Uterus (tissue), 4 donors: ENCODE results near the gene ANKIB1. TPM values are rescaled to one million over a fixed set of nuclear protein-coding genes. Genes with fewer than 3 reads are reported as not detected.

Experiments used
- DNase-seq, 2 donors: peaks; one replicate each; pipeline ENCODE4 v3.0.0-alpha.2; 2019 to 2020
- H3K27ac ChIP-seq, 2 donors: fragments of 200-600 bp; sonication (generic); 1 replicate in 1 of 2; 2 replicates in 1 of 2; pipeline ENCODE4 v1.5.1; 2016 to 2018
- H3K27me3 ChIP-seq, 2 donors: fragments of 200-600 bp; sonication (generic); one replicate each; pipeline ENCODE4 v1.5.1; 2018 to 2019; ENCODE audit warnings: control low read depth in 1 of 2
- H3K36me3 ChIP-seq, 2 donors: fragments of 200-600 bp; sonication (generic); one replicate each; pipeline ENCODE4 v1.5.1; 2019; ENCODE audit warnings: control low read depth in 1 of 2
- H3K4me1 ChIP-seq, 2 donors: fragments of 200-600 bp; sonication (generic); one replicate each; pipeline ENCODE4 v1.5.1; 2018 to 2019; ENCODE audit warnings: control low read depth in 1 of 2
- H3K4me3 ChIP-seq, 2 donors: fragments of 200-600 bp; sonication (generic); 1 replicate in 1 of 2; 2 replicates in 1 of 2; pipeline ENCODE4 v1.5.1; 2018 to 2019; ENCODE audit warnings: mild to moderate bottlenecking in 1 of 2
- H3K9me3 ChIP-seq, 2 donors: fragments of 200-600 bp; sonication (generic); one replicate each; pipeline ENCODE4 v1.5.1; 2019; ENCODE audit warnings: control low read depth in 1 of 2
- POLR2A ChIP-seq, 2 donors: fragments of 450-650 bp; IDR thresholded peaks; one replicate each; pipeline ENCODE4 v1.6.1; 2016; ENCODE audit warnings: antibody characterized with exemption in 2 of 2, mild to moderate bottlenecking in 1 of 2, moderate library complexity in 1 of 2
- intact Hi-C: fragments of 100-400 bp; cut with DNase I; formaldehyde crosslinking; loops from one replicate; pipeline ENCODE4 v1.15.1; 2023; ENCODE audit warnings: low total_unique reads
- total RNA-seq, 4 donors: library from RNA; depleted of rRNA in 3 of 4; stranded (reverse); fragments of >200 nt in 3 of 4; gene quantifications; one replicate each; pipeline versions ENCODE4 v1.1.0 to v1.2.4, GENCODE V29; 2014 to 2023
- TF ChIP-seq, protein P1 (sequence below), 4 experiments: fragments of 200-600 bp in 2 of 4; fragments of 450-650 bp in 2 of 4; sonication (generic) in 2 of 4; IDR thresholded peaks; one replicate each; pipeline ENCODE4 v1.5.1; 2016 to 2019; ENCODE audit warnings: antibody characterized with exemption in 4 of 4, mild to moderate bottlenecking in 2 of 4, moderate library complexity in 1 of 4
- donor health status: DM: yes; HTN: yes; CAD: no.

ANKIB1 gene, protein sequence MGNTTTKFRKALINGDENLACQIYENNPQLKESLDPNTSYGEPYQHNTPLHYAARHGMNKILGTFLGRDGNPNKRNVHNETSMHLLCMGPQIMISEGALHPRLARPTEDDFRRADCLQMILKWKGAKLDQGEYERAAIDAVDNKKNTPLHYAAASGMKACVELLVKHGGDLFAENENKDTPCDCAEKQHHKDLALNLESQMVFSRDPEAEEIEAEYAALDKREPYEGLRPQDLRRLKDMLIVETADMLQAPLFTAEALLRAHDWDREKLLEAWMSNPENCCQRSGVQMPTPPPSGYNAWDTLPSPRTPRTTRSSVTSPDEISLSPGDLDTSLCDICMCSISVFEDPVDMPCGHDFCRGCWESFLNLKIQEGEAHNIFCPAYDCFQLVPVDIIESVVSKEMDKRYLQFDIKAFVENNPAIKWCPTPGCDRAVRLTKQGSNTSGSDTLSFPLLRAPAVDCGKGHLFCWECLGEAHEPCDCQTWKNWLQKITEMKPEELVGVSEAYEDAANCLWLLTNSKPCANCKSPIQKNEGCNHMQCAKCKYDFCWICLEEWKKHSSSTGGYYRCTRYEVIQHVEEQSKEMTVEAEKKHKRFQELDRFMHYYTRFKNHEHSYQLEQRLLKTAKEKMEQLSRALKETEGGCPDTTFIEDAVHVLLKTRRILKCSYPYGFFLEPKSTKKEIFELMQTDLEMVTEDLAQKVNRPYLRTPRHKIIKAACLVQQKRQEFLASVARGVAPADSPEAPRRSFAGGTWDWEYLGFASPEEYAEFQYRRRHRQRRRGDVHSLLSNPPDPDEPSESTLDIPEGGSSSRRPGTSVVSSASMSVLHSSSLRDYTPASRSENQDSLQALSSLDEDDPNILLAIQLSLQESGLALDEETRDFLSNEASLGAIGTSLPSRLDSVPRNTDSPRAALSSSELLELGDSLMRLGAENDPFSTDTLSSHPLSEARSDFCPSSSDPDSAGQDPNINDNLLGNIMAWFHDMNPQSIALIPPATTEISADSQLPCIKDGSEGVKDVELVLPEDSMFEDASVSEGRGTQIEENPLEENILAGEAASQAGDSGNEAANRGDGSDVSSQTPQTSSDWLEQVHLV
- total RNA-seq, result 10 to 100 TPM; 27.4 to 100.0 (median 54.6) TPM

DNA sequence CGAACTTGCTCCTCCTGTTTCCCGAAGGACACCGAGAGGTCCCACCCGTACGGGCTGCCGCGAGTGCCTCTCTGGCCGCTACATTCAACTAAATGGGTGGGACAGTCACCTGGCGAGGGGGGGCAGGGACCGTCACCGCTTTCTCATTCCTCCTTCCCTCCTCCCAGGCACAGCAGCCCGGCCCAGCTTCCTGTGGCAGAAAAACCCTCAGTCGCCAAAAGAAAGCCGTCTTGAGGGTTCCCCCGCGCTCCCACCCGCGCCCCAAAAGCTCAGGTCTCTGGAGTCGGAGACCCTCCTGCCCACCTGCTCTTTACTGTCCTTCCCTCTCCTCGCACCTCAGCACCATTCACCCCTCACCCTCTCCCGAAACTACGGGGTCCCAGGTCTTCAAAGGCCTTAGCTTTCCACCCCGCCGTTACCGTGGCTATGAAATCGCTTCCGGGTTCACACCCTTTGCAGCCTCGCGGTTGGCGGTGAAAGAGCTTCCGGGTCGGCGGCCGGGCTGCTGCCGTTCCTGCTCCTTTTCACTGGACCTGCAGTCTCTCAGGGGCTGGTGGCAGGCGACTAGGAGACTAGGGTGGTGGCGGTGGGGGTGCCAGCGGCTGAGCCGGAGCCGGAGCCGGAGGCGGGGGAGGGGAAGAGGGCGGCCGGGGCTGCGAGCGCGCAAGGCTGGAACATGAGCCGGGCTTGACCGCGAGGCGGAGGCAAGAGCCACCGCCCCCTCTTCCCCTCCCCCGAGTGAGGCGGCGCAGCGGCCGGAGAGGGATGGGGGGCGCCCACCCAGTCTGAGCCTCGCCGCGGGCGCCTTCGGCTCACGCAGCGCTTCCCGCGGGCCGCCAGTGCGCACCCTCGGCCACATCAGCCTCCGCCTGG is at the start of gene ANKIB1, which contains the start of gene KRIT1:
ANKIB1 (plus strand) TSS at position 488 of the 873 bp plus-strand sequence. CDS start 49,005 bp downstream, outside the sequence.
KRIT1 (minus strand) TSS at position 428 of the 873 bp plus-strand sequence. CDS start 3,779 bp downstream, outside the sequence.
- TF ChIP-seq, protein P1, sequence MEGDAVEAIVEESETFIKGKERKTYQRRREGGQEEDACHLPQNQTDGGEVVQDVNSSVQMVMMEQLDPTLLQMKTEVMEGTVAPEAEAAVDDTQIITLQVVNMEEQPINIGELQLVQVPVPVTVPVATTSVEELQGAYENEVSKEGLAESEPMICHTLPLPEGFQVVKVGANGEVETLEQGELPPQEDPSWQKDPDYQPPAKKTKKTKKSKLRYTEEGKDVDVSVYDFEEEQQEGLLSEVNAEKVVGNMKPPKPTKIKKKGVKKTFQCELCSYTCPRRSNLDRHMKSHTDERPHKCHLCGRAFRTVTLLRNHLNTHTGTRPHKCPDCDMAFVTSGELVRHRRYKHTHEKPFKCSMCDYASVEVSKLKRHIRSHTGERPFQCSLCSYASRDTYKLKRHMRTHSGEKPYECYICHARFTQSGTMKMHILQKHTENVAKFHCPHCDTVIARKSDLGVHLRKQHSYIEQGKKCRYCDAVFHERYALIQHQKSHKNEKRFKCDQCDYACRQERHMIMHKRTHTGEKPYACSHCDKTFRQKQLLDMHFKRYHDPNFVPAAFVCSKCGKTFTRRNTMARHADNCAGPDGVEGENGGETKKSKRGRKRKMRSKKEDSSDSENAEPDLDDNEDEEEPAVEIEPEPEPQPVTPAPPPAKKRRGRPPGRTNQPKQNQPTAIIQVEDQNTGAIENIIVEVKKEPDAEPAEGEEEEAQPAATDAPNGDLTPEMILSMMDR (IDR thresholded peaks at IDR 0.05), result peak in 3 of 4 experiments; percentile 3 to 29 (median 22)
- TF ChIP-seq POLR2A (IDR thresholded peaks at IDR 0.05), result peak in 1 of 2 donors; percentile 46
- intact Hi-C loops, result no loop called here
- Histone ChIP-seq H3K4me1 (peaks cover 0 to 4% of the 10 kb centered on the region in 2 donors), H3K9me3 (no peaks in the 10 kb centered on the region), H3K27ac (peak within 1 kb of the TSS; percentile 90 to 94), H3K36me3 (no peaks in the 10 kb centered on the region), H3K27me3 (no peaks in the 10 kb centered on the region), H3K4me3 (peak within 1 kb of the TSS; percentile 92 to 99)
- DNase-seq, result peak; percentile 84 to 85

GRCh38 chr7:92200791-92201190 is 45.0 kb upstream of the ANKIB1 start:
- intact Hi-C loops, result no loop called here
- H3K4me3 ChIP-seq, result no peak overlapping the region
- no peak overlapping the region for H3K27ac ChIP-seq
- DNase-seq, result no peak
- H3K9me3 ChIP-seq, result no peaks in the 10 kb centered on the region
- no peak for TF ChIP-seq POLR2A (IDR thresholded peaks at IDR 0.05)
- TF ChIP-seq, protein P1 (IDR thresholded peaks at IDR 0.05), result no peak
- no peaks in the 10 kb centered on the region for H3K36me3 ChIP-seq
- H3K27me3 ChIP-seq, result no peaks in the 10 kb centered on the region
- H3K4me1 ChIP-seq, result no peaks in the 10 kb centered on the region

DNA sequence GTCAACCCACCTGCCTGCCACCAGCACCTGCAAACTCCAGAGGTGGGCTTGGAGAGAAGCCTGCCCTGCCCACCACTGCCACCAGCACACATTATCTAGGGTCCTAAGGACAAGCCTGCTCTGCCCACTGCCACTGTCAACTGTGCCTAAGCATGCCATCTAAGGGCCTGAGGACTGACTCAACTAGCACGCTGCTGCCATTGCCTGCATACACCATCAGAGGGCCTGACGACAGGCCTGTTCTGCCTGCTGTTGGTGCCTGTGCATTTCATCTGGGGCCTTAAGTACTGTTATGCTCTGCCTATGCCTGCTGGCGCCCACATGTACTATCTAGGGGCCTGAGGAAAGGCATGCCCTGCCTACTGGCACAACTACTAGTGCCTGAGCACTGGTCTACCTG is 39.8 kb upstream of the ANKIB1 start:
- DNase-seq, result no peak
- Histone ChIP-seq H3K4me3 (no peak overlapping the region), H3K27ac (no peak overlapping the region), H3K9me3 (peaks cover 0 to 8% of the 10 kb centered on the region in 2 donors), H3K36me3 (no peaks in the 10 kb centered on the region), H3K27me3 (no peaks in the 10 kb centered on the region), H3K4me1 (no peaks in the 10 kb centered on the region)
- intact Hi-C loops, result no loop called here
- TF ChIP-seq, protein P1 (IDR thresholded peaks at IDR 0.05), result no peak
- TF ChIP-seq POLR2A (IDR thresholded peaks at IDR 0.05), result no peak

GRCh38 chr7:92206672-92207071 is 39.1 kb upstream of the ANKIB1 start:
- intact Hi-C loops, result no loop called here
- no peaks in the 10 kb centered on the region for H3K4me1 ChIP-seq
- no peak for DNase-seq

More at GRCh38 chr7:92206672-92207071, 39.1 kb upstream of the ANKIB1 start:
- Histone ChIP-seq H3K4me3 (no peak overlapping the region), H3K27ac (no peak overlapping the region), H3K36me3 (no peaks in the 10 kb centered on the region), H3K27me3 (no peaks in the 10 kb centered on the region), H3K9me3 (peaks cover 0 to 8% of the 10 kb centered on the region in 2 donors)
- no peak for TF ChIP-seq POLR2A (IDR thresholded peaks at IDR 0.05)
- TF ChIP-seq, protein P1 (IDR thresholded peaks at IDR 0.05), result no peak
